GM18520 (cell line): ENCODE data around the gene MPDU1.
"Not testable (repeated sequence)": the region's sequence is repeated elsewhere in the genome, so short reads cannot be mapped to it uniquely, and the experiment has no call there.

Experiments used
- ATAC-seq: cut with Tn5 transposase; IDR thresholded peaks from one replicate; pipeline ENCODE4 v1.9.1; 2021; ENCODE audit not compliant: unreplicated experiment

MPDU1 gene

DNA sequence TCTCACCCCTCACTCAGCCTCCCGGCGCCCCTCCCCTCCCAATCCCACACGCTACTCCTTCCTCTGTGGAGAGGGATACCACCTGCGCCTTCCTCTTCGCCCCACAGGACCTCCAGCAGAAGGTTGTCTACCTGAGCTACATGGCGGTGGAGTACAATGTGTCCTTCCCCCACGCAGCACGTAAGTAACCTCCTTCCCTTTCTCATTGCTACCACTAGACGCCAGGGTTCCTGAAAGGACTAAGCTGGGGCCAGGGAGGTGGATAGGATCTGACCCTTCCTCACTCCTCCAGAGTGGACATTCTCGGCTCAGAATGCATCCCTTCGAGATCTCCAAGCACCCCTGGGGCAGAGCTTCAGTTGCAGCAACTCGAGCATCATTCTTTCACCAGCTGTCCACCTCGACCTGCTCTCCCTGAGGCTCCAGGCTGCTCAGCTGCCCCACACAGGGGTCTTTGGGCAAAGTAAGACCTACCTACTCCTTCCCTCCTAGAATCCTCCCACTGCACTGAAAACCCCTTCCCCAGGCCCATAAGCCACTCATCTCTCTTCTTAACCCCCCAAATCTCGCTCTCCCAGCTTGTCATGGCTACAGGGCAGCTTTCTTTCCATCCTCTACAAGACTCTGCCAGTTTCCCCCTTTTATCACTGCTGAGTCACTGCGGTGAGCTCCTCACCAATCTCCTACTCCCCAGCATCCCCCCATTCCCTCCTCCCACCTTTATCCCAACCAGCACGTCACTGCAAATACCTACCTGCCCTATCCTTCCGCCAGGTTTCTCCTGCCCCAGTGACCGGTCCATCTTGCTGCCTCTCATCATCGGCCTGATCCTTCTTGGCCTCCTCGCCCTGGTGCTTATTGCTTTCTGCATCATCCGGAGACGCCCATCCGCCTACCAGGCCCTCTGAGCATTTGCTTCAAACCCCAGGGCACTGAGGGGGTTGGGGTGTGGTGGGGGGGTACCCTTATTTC lies 2.8 kb upstream of the MPDU1 start:
- ATAC-seq, result no peak

DNA sequence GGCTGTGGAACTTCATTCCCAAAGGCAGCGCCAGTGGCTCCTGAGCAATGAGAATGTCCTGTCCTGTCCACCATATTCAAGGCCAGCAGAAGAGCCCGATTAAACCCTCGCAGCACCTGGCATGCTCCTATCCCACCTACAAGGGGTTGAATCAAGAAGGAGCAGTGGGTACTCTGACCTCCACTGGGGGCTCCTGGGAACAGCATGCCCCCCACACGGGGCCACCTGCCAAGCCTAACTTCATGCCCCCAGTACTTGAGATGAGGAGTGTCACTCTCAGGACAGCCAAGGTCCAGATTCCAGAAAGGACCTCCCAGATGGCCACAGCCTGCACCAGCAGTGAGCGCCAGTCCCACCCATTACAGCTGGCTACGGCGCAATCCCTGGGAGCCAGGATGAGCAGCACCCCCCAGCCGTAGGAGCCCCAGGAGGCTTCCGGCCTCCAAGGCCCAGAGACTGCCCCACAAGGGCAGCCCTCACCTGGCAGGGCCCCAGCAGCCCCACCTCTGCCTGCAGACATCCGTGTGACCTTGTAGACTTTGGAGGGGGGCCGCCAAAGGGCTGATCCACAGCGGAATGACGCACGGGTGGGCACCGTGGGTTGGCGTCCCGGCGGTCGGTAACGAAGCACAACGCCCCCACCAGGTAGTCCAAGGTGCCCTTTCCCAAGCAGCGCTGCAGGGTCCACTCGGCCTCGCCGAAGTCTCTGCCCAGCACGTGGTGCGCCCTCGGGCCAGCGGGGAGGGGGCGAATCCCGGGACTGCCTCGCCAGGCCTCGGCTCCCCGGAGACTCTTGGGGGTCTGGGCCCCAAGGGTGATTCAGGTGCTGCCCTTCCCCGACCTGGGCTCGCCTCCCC lies 1.0 kb upstream of the MPDU1 start:
- ATAC-seq, result no peak

DNA sequence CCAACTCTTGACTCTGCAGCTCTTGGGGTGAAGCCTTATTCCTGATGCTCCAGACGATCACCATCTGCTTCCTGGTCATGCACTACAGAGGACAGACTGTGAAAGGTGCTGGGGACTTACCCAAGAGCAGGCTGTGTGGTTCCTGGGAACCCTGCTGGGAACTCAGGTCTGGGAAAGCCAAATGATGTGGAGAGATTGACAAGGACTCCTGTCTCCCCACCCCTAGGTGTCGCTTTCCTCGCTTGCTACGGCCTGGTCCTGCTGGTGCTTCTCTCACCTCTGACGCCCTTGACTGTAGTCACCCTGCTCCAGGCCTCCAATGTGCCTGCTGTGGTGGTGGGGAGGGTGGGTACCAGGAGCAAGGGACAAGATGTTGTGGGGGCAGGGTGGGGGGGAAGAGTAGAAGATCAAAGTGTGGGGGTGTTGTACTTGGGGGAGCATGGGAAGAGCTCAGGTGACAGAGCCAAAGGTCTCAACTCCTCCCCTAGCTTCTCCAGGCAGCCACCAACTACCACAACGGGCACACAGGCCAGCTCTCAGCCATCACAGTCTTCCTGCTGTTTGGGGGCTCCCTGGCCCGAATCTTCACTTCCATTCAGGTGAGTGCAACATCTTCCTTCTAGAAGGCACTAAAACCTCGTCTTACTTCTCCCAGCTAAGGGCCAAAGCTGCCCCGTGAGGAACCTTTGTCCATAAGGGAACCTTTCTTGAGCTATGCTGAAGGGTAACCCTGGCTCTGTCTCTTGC lies 3.2 kb downstream of the MPDU1 start:
- ATAC-seq, result no peak

DNA sequence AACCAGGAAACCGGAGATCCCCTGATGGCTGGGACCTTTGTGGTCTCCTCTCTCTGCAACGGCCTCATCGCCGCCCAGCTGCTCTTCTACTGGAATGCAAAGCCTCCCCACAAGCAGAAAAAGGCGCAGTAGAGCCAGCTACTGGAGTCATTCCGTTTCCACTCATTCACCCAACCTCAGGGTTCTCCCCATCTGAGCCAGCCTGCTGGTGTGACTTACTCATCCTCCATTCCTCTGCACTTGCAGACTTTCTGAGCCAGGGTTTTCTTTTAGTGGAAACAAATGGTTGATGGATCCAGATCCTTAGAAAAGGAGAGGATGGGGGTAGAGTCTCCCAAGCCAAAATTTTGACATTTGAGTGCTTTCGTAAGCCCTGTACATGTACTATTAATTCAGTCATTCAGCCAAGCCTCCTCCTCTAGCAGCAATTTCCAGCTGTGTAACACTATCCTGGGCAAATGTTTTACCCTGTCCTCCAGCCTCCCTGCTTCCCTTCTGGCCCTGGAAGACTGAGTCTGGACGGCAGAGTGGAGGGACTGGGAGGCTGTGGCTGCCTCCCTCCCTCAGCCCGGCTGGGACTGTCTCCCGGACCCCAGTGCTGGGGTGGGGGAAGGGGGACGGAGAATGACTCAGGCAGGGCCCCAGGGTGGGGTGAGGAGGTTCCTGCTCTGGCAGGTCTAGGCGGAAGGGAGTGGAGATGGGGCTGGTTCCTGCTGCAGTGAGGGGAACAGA lies 3.9 kb downstream of the MPDU1 start:
- ATAC-seq, result no peak

DNA sequence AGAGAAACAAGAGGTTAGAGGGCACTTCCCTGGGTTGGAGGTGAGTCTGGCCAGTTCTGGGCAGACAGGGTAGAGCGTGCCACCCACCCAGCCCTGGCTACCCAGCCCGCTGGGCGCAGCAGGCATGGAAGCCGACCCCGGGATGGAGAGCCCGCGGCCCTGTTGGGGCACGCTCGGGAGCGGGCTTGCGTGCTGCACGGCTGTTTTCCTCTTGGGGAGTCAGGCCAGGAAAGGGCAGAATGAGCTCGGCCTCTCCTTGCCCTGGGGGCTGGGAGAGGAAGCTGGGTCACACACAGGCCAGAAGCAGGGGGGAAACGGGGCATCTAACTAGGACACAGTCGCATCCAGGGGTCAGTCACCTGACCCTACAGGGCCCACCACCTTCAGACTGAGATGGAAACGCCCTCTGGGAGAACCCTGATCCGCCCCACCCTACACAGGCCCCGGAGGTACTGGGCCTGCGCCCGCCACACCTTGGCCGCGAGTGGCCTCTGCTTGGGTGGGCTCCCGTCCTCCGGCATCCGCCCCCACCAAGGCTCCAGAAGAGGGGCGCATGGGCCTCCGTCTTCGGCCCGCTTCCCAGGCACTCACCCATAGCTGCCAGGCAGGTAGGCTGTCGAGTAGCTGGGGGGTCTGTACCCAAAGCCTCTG lies 5.0 kb downstream of the MPDU1 start:
- ATAC-seq, result no peak

DNA sequence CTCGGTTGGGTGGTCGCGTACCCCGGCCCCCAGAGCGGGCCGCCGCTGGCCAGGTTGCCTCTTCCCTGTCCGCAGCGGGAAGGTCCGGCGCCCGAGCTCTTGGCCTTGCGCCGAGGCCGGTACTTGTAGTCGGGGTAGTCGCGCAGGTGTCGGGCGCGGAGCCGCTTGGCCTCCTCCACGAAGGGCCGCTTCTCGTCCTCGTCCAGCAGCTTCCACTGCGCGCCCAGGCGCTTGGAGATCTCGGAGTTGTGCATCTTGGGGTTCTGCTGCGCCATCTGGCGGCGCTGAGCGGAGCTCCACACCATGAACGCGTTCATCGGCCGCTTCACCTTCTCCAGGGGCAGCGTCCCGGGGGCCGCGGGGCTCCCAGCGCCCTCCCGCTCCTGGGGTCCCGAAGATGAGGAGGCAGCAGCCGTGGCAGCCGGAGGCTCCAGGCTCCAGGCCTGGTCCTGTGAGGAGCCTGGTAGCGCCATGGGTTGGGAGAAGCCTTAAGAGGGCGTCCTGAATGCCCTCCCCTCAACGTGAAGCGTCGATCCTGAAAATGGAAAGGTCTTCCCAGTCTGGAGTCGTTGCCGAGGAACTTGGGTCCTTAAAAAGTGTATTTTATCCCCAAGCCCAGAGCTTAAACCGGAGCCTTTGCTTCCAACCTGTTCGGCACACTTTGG lies 5.7 kb downstream of the MPDU1 start:
- ATAC-seq, result no peak

DNA sequence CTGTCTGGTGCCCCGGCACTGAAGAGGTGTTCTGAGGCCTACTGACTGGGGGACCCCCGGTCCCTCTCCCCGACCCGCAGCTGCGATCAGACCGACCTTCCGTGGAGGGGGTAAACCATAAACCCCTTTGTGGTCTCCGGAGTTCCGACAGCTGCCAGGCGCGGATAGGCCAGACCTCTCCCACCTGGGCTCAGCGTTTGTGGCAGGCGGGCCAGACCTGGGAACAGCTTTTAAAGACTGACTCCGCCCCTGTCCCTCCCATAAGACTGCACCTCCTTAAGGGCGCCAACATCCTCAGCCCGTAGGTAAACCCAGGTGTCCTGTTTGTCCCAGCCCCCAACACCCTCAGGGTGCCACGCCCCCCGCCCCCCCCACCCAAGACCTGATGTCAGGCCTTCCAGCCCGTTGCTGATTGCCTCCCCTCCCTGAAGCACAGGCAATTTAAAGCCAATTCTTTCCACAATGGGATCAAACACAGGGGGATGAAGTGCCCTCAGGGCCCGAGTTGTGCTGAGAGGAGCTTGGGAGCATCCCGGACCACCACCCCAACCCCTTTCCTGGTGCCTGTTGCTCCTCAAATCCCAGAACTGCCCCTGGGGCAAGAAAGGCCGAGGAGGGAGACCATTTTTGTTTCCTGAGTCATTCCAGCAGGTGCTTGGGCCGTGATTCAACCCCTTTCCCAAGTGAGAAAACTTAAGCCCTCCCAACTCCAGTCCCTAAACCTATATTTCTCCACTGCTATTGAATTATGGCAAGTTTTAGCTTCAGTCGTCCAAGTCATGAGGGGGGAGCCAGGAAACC lies 6.4 kb downstream of the MPDU1 start, which contains the start of gene SOX15:
TSS of gene SOX15 (minus strand) at position 204 of the 801 bp plus-strand sequence. CDS start 418 bp downstream, outside the sequence.
- no peak for ATAC-seq

DNA sequence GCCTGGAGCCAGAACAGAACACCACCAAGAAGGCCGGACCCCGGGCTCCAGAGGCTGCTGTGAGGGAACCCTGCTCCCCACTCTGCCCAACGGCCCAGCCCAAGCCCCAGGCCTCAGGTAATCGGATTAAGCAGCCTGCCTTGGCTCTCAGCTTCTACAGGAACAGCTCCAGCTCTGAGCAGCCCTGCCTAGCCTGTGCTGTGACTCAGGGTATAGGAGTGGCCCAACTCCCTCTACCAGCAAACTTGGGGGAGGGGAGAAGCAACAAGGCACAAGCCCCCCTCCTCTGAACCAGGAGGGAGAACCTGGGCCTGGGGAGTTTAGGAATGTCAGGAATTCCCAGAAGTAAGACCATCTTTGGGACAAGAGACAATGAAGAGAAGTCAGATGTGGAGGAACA lies 7.1 kb downstream of the MPDU1 start:
- no peak for ATAC-seq

DNA sequence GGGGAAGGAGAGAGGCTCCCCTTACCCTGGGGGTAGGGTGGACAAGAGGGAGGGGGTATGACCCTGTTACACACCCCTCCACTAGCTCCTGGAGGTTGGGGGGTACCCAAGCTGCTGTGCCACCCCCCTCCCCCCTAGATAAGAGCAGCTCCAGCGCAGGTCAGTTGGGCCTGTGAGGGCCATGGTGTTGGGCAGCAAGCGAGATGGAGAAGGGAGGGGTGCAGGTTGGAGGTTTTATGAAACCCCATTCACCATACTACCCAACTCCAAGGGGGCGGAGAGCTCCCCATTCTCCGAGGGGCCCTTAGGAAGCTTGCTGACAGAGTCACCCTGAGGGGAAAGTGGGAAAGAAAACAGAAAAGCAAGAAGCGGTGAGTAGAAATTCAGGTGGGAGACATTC lies 7.9 kb downstream of the MPDU1 start:
- no peak for ATAC-seq

DNA sequence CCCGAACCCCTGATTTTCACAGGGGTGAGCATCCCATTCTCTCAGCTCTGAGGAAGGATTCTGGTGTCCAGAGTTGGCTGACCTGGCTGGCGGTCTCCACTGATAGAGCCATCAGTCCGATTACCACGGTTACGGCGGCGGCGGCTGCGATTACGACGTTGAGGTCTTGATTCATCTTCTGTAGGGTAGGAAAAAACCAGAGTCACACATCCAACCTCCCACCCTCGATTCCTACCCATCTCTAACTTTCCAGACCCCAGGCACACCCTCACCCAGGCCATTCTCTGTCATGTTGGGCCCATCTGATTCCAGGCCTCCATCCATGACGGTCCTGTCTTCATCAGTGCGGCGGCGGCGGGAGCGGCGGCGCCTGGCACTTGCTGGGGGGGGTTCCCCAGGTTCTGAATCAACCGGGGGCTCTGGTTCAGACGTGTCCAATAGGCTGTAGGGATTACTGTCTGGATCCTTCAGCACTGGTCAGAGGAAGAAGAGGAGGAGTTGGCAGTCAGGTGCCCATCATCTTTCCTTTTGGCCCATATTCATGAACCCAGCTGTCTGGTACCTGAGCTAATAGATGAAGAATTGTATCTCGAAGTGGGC lies 8.9 kb downstream of the MPDU1 start:
- ATAC-seq, result no peak

DNA sequence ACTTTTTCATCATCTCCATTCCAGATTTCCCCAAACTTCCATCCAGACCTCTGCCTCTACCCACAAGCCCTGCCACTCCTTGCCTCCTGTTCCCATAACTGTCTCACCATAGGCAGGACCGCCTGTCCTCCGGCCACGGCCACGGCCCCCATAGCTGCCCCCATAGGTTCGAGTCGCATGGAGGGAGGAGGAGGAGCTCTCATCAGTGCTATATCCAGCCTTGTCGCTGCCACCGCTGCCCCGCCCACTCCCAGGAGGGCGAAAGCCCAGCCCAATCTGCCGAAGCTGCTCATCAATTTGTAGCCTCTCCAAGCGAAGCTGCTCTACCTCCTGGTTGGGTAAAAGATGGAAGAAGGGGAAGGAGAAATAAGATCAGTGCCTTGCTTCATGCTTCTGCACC lies 9.6 kb downstream of the MPDU1 start:
- ATAC-seq, result no peak

DNA sequence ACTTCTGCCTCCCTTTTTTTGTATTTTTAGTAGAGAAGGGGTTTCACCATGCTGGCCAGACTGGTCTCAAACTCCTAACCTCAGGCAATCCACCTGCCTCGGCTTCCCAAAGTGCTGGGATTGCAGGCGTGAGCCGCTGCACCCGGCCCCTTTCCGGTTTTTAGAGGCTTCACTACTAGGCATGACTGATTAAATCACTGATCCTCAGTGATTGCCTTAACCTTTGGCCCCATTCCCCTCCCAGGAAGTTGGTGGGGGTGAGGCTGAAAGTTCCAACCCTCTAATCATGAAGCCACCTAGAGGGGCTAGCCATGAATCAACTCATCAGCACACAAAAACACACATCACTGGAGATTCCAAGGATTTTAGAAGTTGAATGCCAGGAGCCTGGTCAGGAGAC lies 13.9 kb downstream of the MPDU1 start:
- not testable (repeated sequence) for ATAC-seq

DNA sequence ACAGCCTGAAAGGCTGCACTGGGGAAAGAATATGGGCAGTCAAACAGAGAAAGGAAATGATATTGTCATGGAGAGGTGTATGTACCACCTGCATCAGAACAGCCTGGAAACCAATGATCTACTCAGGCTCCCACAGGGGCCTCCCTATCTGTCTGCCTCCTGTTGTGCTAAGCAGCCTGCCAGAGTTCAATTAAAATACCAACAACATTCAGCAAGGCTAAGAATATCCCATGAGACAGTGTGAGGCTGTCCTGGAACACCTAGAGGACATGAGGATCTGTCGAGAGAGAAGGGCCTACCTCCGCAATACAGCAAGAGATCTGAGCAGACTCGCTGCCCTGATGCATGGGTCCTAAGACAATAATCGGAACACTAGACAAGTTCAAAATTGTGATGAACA lies 22.6 kb downstream of the MPDU1 start:
- ATAC-seq, result no peak

DNA sequence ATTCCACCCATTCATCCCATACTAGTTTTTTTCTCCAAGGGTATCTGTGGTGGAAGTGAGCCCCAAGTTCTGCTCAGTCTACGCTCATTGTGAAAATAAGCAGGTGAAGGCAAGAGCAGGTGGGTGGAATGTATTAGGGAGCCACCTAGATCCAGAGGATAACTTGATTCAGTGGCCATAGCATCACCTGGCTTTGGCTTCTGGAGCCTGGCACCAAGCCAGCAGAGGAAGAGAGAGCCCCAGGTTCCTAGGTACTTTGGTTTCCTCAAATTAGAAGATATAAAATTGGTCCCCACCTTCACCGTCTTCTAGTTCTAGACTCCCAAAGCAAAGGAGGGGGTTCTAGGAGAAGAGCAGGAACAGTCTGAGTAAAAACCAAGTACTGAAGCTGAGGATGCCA lies 27.0 kb downstream of the MPDU1 start:
- no peak for ATAC-seq

DNA sequence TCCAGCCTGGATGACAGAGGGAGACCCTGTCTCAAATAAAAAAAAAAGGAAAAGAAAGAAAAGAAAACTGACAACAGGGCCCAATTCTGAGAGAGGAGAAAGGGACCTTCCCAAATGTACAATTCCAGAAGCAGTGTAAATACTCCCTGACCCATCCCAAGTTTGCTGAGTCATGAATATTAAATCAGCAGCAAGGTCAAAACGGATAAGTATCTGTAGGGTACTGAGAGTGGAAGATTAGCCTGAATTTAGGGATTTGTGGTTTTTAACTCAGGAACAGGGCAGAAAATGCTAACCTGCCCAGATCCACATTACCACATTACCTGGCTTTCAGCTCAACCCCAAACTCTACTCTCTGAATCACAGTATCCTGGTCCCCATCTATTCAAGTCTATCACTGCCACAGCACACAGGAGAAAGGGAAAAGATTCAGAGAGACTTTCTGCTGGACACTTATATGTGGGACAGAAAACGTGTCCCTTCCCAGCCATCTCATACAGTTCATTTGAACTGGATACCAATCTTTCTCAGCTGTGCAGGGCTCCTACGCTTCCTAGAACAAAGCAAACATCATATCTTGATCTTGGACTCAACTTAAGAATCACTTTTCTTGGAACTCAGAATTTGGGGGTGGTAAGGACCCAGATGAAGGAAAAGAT lies 28.1 kb downstream of the MPDU1 start:
- no peak for ATAC-seq

DNA sequence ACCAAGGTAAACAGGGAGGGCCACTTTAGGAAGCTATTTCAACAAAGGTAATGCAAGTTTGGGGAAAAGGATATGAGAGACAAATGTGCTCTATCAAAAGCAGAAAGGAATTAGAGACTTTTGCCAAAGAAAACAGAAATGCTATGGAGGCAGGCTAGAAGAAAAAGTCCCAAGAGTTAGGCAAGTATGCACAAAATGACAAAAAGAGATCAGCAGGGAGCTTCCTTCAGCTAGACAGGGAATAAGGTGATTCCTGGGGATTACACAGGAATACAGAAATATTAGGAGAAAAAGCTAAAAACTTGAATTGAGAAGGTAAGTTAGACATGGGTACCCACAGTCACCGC lies 28.6 kb downstream of the MPDU1 start:
- no peak for ATAC-seq

DNA sequence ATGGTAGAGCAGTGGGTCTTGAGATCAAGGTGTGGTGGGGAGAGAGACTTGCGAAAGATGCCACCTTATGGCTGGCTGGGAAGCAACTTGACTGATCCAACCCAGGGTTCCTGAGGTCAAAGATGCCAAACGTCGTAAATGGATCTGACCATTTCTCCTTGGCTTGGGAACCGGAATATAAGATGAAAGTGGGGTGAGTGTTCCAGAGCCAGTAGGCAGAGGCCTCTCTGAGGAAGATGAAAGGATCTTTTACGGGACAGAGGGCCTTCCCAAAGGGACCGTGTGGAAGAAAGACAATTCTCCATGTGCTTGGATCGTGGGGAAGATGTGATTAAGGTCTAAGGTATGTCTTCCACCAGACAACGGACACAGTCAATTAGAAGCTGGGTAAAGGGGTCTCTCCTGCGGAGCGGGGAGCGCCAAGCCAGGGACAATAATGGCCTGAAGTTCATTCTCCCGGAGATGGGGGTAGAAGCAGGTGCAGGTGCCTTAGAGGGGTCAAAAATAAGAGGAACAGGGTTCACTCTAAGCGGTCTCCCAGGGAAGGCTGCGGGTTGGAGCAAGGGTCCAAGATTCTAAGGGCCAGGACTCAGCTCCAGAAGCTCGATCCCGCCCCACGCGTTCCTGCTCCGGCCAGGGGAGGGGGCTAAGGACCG lies 30.2 kb downstream of the MPDU1 start:
- ATAC-seq, result no peak
